ACC112 (cell line): ENCODE data around the gene PLEKHN1.

ENCODE experiments used
- H2AFZ ChIP-seq: fragments of 200-600 bp; sonication (generic); one replicate; pipeline ENCODE4 v1.6.0; 2017; ENCODE audit warnings: antibody characterized with exemption, low read length; ENCODE audit not compliant: unreplicated experiment
- H3K27ac ChIP-seq: fragments of 200-600 bp; sonication (generic); 2 replicates; pipeline ENCODE4 v1.5.1; 2014; ENCODE audit warnings: low read depth, mild to moderate bottlenecking, antibody characterized with exemption, low read length, moderate library complexity
- H3K27me3 ChIP-seq: fragments of 200-600 bp; sonication (generic); 2 replicates; pipeline ENCODE4 v1.6.1; 2014; ENCODE audit warnings: mild to moderate bottlenecking, antibody characterized with exemption, low read length, moderate library complexity, mixed read lengths; ENCODE audit not compliant: insufficient read depth
- H3K36me3 ChIP-seq: fragments of 200-600 bp; sonication (generic); 2 replicates; pipeline ENCODE4 v1.6.1; 2016; ENCODE audit warnings: mild to moderate bottlenecking, antibody characterized with exemption, low read length, moderate library complexity, mixed read lengths; ENCODE audit not compliant: insufficient read depth
- H3K4me1 ChIP-seq: fragments of 200-600 bp; sonication (generic); one replicate; pipeline ENCODE4 v1.6.1; 2016; ENCODE audit warnings: low read length, mixed read lengths; ENCODE audit not compliant: insufficient read depth, unreplicated experiment, control insufficient read depth
- H3K4me3 ChIP-seq: fragments of 200-600 bp; sonication (generic); 2 replicates; pipeline ENCODE4 v1.5.1; 2014; ENCODE audit warnings: mild to moderate bottlenecking, low read depth, low read length
- H3K79me2 ChIP-seq: fragments of 200-600 bp; sonication (generic); one replicate; pipeline ENCODE4 v1.6.0; 2016; ENCODE audit warnings: low read length; ENCODE audit not compliant: control insufficient read depth, unreplicated experiment, insufficient read depth

The PLEKHN1 gene

GRCh38 chr1:1022302-1023009 lies 56.2 kb downstream of the PLEKHN1 start:
- H2AFZ ChIP-seq: no peak overlapping the region
- H3K27ac ChIP-seq: no peak overlapping the region
- H3K79me2 ChIP-seq: no peaks in the 10 kb centered on the region
- H3K36me3 ChIP-seq: no peaks in the 10 kb centered on the region
- no peaks in the 10 kb centered on the region for H3K27me3 ChIP-seq
- H3K4me3 ChIP-seq: no peak overlapping the region
- H3K4me1 ChIP-seq: peaks cover 30% of the 10 kb centered on the region

- H2AFZ ChIP-seq: no peak overlapping the region
- H3K4me3 ChIP-seq: no peak overlapping the region
- no peaks in the 10 kb centered on the region for H3K27me3 ChIP-seq
- no peaks in the 10 kb centered on the region for H3K36me3 ChIP-seq
- no peaks in the 10 kb centered on the region for H3K79me2 ChIP-seq
- peaks cover 30% of the 10 kb centered on the region for H3K4me1 ChIP-seq
- H3K27ac ChIP-seq: no peak overlapping the region
Observed at GRCh38 chr1:1023700-1024099, 57.4 kb downstream of the PLEKHN1 start.

- no peaks in the 10 kb centered on the region for H3K27me3 ChIP-seq
- H3K79me2 ChIP-seq: no peaks in the 10 kb centered on the region
- peaks cover 30% of the 10 kb centered on the region for H3K4me1 ChIP-seq
- H3K4me3 ChIP-seq: no peak overlapping the region
- H3K27ac ChIP-seq: no peak overlapping the region
- no peaks in the 10 kb centered on the region for H3K36me3 ChIP-seq
- no peak overlapping the region for H2AFZ ChIP-seq
Observed at GRCh38 chr1:1024149-1024770, 58.0 kb downstream of the PLEKHN1 start.

- Histone ChIP-seq H3K27ac (no peak overlapping the region), H2AFZ (no peak overlapping the region), H3K4me3 (no peak overlapping the region), H3K4me1 (peaks cover 30% of the 10 kb centered on the region), H3K27me3 (no peaks in the 10 kb centered on the region), H3K36me3 (no peaks in the 10 kb centered on the region), H3K79me2 (no peaks in the 10 kb centered on the region)
Observed at GRCh38 chr1:1024771-1025699, 58.8 kb downstream of the PLEKHN1 start.
